Fibroblast of skin of scalp (primary cell): ENCODE results near the gene CCDC15. TPM values are rescaled to one million over a fixed set of nuclear protein-coding genes. Genes with fewer than 3 reads are reported as not detected.

ENCODE experiments used
- DNase-seq: peaks from one replicate; pipeline ENCODE4 v3.0.0-alpha.2; 2013
- polyA plus RNA-seq, 2 experiments: library from polyadenylated mRNA; unstranded; fragments of 120-200 nt; gene quantifications; one replicate each; pipeline ENCODE4 v1.2.1, GENCODE V29; 2013; ENCODE audit not compliant: insufficient read length in 2 of 2

Gene CCDC15
- polyA plus RNA-seq (2013, experiment 1 of 2; ENCODE audit: insufficient read length), result 1.5 TPM
- polyA plus RNA-seq (2013, experiment 2 of 2; ENCODE audit: insufficient read length), result 1.6 TPM

- DNase-seq, result peak; percentile 98
Observed at GRCh38 chr11:124953753-124954589, at the start of gene CCDC15. Gene CCDC15, plus strand, starts transcription at chr11:124954202. Its CDS starts 531 bp downstream, at chr11:124954733.

GRCh38 chr11:124915541-124916369, 38.2 kb upstream of the CCDC15 start:
- no peak for DNase-seq

GRCh38 chr11:124916370-124916710, 37.7 kb upstream of the CCDC15 start:
- no peak for DNase-seq

GRCh38 chr11:124917115-124917637, 36.8 kb upstream of the CCDC15 start:
- peak; percentile 51 for DNase-seq

GRCh38 chr11:124918950-124919349, 35.1 kb upstream of the CCDC15 start, which contains the start of gene HEPN1:
Gene HEPN1, plus strand, starts transcription at chr11:124919250.
- DNase-seq, result no peak

GRCh38 chr11:124919898-124920297, 34.1 kb upstream of the CCDC15 start:
- no peak for DNase-seq

GRCh38 chr11:124920356-124920755, 33.6 kb upstream of the CCDC15 start:
- no peak for DNase-seq

- peak; percentile 86 for DNase-seq
Observed at GRCh38 chr11:124920870-124921609, 33.0 kb upstream of the CCDC15 start.

- DNase-seq, result no peak
Observed at GRCh38 chr11:124922831-124923230, 31.2 kb upstream of the CCDC15 start.

- DNase-seq, result no peak
Observed at GRCh38 chr11:124923296-124923695, 30.7 kb upstream of the CCDC15 start.

- no peak for DNase-seq
Observed at GRCh38 chr11:124928942-124929665, 24.9 kb upstream of the CCDC15 start.

GRCh38 chr11:124930799-124931198, 23.2 kb upstream of the CCDC15 start:
- no peak for DNase-seq

- peak; percentile 25 for DNase-seq
Observed at GRCh38 chr11:124934862-124935547, 19.0 kb upstream of the CCDC15 start.

- no peak for DNase-seq
Observed at GRCh38 chr11:124935548-124936514, 18.2 kb upstream of the CCDC15 start, which contains the start of gene HEPACAM. Gene HEPACAM, minus strand, starts transcription at chr11:124936047. Its CDS starts 41 bp downstream, at chr11:124936006.

- DNase-seq, result no peak
Observed at GRCh38 chr11:124937336-124937935, 16.6 kb upstream of the CCDC15 start.

GRCh38 chr11:124938206-124938765, 15.7 kb upstream of the CCDC15 start:
- no peak for DNase-seq

GRCh38 chr11:124938970-124939369, 15.0 kb upstream of the CCDC15 start:
- no peak for DNase-seq

GRCh38 chr11:124941703-124942102, 12.3 kb upstream of the CCDC15 start:
- DNase-seq, result no peak
